ENCODE results near the gene RHOA.
A peak's percentile ranks its signal among the peaks of the same experiment; 100 is the strongest.

RHOA gene

GRCh38 chr3:49421890-49422378 lies 10.2 kb upstream of the RHOA start:
- H3K4me3 ChIP-seq (ENCODE audit: low read length) = no peak overlapping the region
- DNase-seq (ENCODE audit: low read depth) = no peak
- TF ChIP-seq, protein P1, sequence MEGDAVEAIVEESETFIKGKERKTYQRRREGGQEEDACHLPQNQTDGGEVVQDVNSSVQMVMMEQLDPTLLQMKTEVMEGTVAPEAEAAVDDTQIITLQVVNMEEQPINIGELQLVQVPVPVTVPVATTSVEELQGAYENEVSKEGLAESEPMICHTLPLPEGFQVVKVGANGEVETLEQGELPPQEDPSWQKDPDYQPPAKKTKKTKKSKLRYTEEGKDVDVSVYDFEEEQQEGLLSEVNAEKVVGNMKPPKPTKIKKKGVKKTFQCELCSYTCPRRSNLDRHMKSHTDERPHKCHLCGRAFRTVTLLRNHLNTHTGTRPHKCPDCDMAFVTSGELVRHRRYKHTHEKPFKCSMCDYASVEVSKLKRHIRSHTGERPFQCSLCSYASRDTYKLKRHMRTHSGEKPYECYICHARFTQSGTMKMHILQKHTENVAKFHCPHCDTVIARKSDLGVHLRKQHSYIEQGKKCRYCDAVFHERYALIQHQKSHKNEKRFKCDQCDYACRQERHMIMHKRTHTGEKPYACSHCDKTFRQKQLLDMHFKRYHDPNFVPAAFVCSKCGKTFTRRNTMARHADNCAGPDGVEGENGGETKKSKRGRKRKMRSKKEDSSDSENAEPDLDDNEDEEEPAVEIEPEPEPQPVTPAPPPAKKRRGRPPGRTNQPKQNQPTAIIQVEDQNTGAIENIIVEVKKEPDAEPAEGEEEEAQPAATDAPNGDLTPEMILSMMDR (conservative IDR thresholded peaks at IDR 0.05; ENCODE audit: low read length) = no peak

GRCh38 chr3:49417516-49418120 lies 5.8 kb upstream of the RHOA start:
- H3K4me3 ChIP-seq (ENCODE audit: low read length) = no peak overlapping the region
- TF ChIP-seq, protein P1 (conservative IDR thresholded peaks at IDR 0.05; ENCODE audit: low read length) = no peak
- no peak for DNase-seq (ENCODE audit: low read depth)

- no peak for DNase-seq (ENCODE audit: low read depth)
- TF ChIP-seq, protein P1 (conservative IDR thresholded peaks at IDR 0.05; ENCODE audit: low read length) = no peak
- no peak overlapping the region for H3K4me3 ChIP-seq (ENCODE audit: low read length)
These were observed 5.1 kb upstream of the RHOA start for GRCh38 chr3:49416867-49417266.

DNA sequence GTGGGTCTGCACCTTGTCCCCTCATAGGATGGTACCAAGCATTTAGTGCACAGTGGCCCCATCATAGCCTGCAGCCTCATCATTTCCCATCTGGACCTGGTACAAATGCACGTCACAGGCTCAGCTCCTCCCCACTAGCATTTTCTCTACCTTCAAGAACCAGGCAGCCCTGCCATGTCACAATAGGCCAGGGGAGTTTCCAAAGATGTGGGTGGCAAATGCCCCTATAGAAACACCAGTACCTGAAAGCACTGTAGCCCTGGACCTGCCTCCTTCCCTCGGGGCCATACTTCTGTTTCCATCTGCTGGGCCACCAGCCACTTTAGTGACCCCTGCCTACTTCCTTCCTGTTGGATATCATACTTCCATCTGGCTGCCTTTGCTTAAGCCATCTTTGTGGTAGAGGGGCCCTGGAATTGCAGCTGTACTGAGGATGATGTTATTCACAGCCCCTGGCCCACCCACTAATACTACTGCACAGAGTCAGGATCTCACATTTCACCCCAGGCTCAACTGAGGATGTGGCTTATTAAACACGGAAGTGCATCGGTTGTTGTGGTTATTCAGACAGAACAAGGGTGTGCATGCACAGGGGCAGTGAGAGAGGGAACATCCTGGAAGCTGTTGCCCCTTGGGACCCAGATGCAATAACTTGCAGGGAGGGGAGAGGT lies 4.3 kb upstream of the RHOA start:
- no peak for DNase-seq (ENCODE audit: low read depth)
- H3K4me3 ChIP-seq (ENCODE audit: low read length) = no peak overlapping the region
- TF ChIP-seq, protein P1 (conservative IDR thresholded peaks at IDR 0.05; ENCODE audit: low read length) = no peak

DNA sequence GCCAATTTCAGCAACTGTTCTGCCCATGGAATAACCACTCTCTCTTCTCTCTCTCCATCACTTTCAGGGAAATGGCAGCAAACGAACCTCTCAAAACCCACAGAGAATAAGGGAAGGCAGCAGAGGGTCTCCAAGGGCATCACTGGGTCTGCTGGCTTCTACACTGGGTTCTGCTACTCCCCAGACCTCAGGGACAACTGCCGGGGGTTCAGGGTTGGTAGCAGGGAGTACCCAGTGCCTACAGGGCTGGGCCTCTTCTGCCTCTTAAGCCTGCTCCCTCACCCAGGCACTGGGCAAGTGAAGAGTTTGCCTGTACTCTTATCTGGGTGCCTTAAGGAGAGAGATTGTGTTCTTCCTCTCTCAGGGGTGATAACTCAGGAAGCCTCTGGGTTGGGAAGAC lies 3.0 kb upstream of the RHOA start:
- no peak for DNase-seq (ENCODE audit: low read depth)
- TF ChIP-seq, protein P1 (conservative IDR thresholded peaks at IDR 0.05; ENCODE audit: low read length) = no peak
- H3K4me3 ChIP-seq (ENCODE audit: low read length) = no peak overlapping the region

- TF ChIP-seq, protein P1 (conservative IDR thresholded peaks at IDR 0.05; ENCODE audit: low read length) = no peak
- H3K4me3 ChIP-seq (ENCODE audit: low read length) = peak overlapping the region; percentile 95
- no peak for DNase-seq (ENCODE audit: low read depth)
These were observed 1.6 kb upstream of the RHOA start for GRCh38 chr3:49413338-49413734.

Data from AG10803 (cell line).